Peyer's patch (tissue), 4 donors: Measurements from ENCODE around the gene NCAM2.

Experiments used
- POLR2A ChIP-seq, 2 donors: fragments of 450-650 bp; IDR thresholded peaks; one replicate each; pipeline ENCODE4 v1.5.1; 2017; ENCODE audit warnings: antibody characterized with exemption in 2 of 2, mild to moderate bottlenecking in 2 of 2, moderate library complexity in 2 of 2
- TF ChIP-seq, protein P1 (sequence below), 6 experiments: fragments of 450-650 bp in 4 of 6; fragments of 200-600 bp in 2 of 6; sonication (generic) in 1 of 6; IDR thresholded peaks; one replicate each; pipeline ENCODE4 v1.5.1; 2017 to 2019; ENCODE audit warnings: antibody characterized with exemption in 6 of 6, mild to moderate bottlenecking in 3 of 6, moderate library complexity in 1 of 6

DNA sequence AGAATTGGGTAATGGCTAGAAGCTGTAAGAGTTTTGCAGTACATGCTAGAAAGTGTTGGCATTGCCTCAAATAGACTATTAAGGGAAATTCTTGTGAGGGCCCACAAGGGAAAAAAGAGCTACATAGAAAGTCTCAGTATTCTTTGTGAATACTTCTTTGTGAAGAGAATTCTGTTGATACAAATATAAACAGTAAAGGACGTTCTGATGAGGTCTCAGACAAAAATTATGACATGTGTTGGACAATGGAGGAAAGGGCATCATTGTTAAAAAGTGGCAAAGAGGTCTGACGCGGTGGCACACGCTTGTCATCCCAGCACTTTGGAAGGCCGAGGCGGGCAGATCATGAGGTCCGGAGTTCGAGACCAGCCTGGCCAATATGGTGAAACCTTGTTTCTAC, 458.9 kb downstream of the NCAM2 start:
- TF ChIP-seq POLR2A (IDR thresholded peaks at IDR 0.05), result no peak
- TF ChIP-seq, protein P1, sequence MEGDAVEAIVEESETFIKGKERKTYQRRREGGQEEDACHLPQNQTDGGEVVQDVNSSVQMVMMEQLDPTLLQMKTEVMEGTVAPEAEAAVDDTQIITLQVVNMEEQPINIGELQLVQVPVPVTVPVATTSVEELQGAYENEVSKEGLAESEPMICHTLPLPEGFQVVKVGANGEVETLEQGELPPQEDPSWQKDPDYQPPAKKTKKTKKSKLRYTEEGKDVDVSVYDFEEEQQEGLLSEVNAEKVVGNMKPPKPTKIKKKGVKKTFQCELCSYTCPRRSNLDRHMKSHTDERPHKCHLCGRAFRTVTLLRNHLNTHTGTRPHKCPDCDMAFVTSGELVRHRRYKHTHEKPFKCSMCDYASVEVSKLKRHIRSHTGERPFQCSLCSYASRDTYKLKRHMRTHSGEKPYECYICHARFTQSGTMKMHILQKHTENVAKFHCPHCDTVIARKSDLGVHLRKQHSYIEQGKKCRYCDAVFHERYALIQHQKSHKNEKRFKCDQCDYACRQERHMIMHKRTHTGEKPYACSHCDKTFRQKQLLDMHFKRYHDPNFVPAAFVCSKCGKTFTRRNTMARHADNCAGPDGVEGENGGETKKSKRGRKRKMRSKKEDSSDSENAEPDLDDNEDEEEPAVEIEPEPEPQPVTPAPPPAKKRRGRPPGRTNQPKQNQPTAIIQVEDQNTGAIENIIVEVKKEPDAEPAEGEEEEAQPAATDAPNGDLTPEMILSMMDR (IDR thresholded peaks at IDR 0.05), result no peak
